GM21526 (cell line): ENCODE measurements around the gene WAS.
A peak's percentile ranks its signal among the peaks of the same experiment; 100 is the strongest.

ENCODE experiments used
- ATAC-seq: cut with Tn5 transposase; IDR thresholded peaks from one replicate; pipeline ENCODE4 v1.9.1; 2021; ENCODE audit warnings: moderate library complexity; ENCODE audit not compliant: unreplicated experiment, low FRiP score

WAS gene

GRCh38 chrX:48711162-48711928 is 27.7 kb downstream of the WAS start:
- ATAC-seq, result no peak

GRCh38 chrX:48711929-48712505 is 28.4 kb downstream of the WAS start:
- no peak for ATAC-seq

- ATAC-seq, result no peak
Observed at GRCh38 chrX:48713847-48714246, 30.2 kb downstream of the WAS start.

GRCh38 chrX:48714573-48714972 is 31.0 kb downstream of the WAS start:
- ATAC-seq, result no peak

GRCh38 chrX:48715072-48715471 is 31.5 kb downstream of the WAS start:
- ATAC-seq, result no peak

DNA sequence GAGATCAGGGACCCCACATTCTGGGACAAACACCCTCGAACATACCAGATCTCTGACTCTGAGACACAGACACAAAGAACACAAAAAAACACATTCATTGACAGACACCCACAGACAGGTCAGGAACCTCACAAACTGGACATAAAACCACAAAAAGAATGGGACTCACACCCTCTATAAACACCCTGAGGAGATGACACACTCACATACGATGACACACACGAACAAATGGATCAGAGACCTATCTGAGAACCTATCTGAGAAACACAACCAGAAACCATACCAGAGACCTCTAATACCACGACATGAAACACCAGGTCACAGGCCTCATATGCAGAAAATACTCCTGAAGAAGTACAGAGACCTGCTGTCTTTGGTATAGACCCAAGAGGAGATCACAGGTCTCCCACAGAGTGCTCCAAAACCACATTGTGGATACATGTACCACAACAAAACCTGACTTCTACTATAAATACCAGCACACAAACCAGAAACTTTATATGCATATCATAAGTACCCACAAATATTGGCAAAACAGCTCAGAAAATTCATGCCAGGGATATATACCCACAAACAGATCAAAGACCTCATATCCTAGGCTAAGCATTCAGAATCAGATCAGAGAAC is 32.4 kb downstream of the WAS start:
- no peak for ATAC-seq

- ATAC-seq, result no peak
Observed at GRCh38 chrX:48719958-48720357, 36.4 kb downstream of the WAS start.

DNA sequence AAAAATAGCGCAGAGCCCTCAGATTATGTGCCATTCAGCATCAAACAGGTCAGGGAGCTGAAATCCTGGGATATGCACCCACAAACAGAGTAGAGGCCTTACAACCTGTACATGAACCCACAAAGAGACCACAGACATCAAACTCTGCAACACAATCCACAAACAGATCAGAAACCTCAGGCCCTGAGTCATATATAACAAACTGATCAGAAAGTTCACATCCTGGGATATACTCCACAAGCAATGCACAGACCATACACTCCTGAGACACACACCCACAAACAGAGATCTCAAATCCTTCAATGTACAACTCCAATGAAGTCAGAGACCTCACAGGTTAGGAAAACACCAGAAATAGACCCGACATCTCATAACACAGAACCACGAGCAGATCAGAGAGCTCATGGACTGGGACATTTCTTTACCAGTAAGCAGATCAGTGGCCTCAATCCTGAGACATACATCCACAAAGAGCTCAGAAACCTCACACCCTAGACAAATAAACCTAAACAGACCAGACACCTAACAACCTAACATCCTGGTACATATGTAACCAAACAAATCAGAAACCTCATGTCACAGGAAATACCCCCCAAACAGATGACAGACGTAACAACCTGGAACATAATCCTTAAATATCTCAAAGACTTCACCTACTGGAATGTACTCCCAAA is 37.1 kb downstream of the WAS start:
- no peak for ATAC-seq

DNA sequence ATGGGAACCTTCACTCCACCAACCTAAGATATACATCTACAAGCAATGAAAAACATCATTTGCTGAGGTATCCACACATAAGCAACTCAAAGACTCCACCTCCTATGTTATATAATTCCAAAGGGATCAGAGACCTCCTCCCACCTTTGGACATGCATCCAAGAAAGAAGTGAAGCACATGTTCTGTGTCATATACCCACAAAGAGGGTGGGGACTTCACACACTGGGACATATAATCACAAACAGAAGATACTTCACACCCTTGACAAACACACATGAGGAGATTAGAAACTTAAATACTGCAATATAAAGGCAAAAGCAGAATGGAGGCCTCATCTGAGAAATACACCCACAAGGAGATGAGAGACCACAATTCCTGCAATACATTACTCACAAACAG is 38.3 kb downstream of the WAS start:
- no peak for ATAC-seq

GRCh38 chrX:48726596-48726995 is 43.0 kb downstream of the WAS start:
- ATAC-seq, result no peak

- no peak for ATAC-seq
Observed at GRCh38 chrX:48728653-48729052, 45.1 kb downstream of the WAS start.

GRCh38 chrX:48736303-48736702 is 52.7 kb downstream of the WAS start:
- no peak for ATAC-seq

GRCh38 chrX:48736878-48737212 is 53.2 kb downstream of the WAS start:
- no peak for ATAC-seq

DNA sequence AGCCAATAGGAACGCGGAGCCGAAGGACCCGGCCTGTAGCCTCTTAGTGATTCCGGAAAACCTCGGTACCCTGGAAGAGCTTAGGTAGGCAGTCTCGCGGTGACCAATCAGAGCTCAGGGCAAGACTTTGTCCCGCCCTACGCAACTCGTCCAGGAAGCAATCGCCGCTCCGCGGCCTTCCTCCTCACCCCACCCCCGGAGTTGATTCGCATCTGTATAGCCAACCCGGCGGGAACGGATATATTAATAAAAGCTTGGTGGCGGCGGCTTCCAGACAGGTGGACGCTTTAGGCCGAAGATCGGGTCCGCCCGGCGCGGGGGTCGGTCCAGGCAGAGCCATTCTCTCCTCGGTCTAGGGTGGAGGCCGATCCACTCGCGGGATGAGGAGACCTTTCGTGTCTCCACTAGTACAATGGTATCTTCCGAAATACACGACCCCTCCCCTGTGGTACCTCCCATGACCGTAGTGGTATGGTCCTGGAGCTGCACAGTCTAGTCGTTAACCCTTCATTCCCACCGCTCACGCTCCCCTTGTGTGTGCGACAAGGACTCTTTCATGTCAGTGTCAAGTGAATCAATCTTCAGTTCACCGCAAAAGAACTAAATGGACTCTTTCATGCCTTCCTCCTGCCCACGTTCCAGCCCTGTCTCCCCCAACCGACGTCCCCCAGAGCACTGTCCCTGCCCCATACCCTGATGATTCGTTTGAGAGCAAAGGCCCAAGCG is 53.8 kb downstream of the WAS start:
- ATAC-seq, result peak; percentile 96

- no peak for ATAC-seq
Observed at GRCh38 chrX:48737940-48738339, 54.3 kb downstream of the WAS start.
